Panc1 (cell line): ENCODE data around the gene ALPK3. TPM values are rescaled to one million over a fixed set of nuclear protein-coding genes. Genes with fewer than 3 reads are reported as not detected.

ENCODE experiments used
- ATAC-seq: fragments of 200-7000 bp; cut with Tn5 transposase; 2 replicates; pipeline ENCODE4 v1.9.1; 2020; ENCODE audit warnings: mild to moderate bottlenecking, moderate library complexity
- BruUV-seq: library from RNA; stranded (reverse); fragments of 400-500 nt; replicated peaks from 2 replicates; lab custom pipeline; 2021; lab: Mats Ljungman, UMichigan
- CTCF ChIA-PET: fragments of 300-600 bp; sonication (Branson Sonifier 250); formaldehyde crosslinking; loops from one replicate; lab custom pipeline; 2022; ENCODE audit warnings: antibody characterized with exemption; lab: Charles Lee
- POLR2A ChIA-PET: fragments of 300-600 bp; sonication (Branson Sonifier 250); formaldehyde crosslinking; loops from one replicate; lab custom pipeline; 2022; ENCODE audit warnings: antibody characterized with exemption; lab: Charles Lee
- DNase-seq: peaks from one replicate; pipeline ENCODE4 v3.0.0-alpha.2; 2010; ENCODE audit warnings: low read depth, low spot score
- H3K27ac ChIP-seq: 2 replicates; pipeline ENCODE4 v1.5.1; 2011; ENCODE audit warnings: mild to moderate bottlenecking, low read length, inconsistent platforms
- H3K27me3 ChIP-seq: fragments of 200-500 bp; sonication (Bioruptor generic); 2 replicates; pipeline ENCODE4 v1.6.0; 2014; ENCODE audit warnings: low read length, inconsistent platforms; ENCODE audit not compliant: control insufficient read depth, insufficient read depth
- H3K36me3 ChIP-seq: fragments of 200-500 bp; sonication (Bioruptor generic); 2 replicates; pipeline ENCODE4 v1.5.1; 2014; ENCODE audit warnings: inconsistent platforms, mild to moderate bottlenecking, low read length, moderate library complexity; ENCODE audit not compliant: control insufficient read depth, insufficient read depth
- H3K4me1 ChIP-seq: 2 replicates; pipeline ENCODE4 v1.5.1; 2011; ENCODE audit warnings: inconsistent platforms, mild to moderate bottlenecking, low read length, moderate library complexity; ENCODE audit not compliant: control insufficient read depth, insufficient read depth
- H3K4me3 ChIP-seq, 2 experiments: 2 replicates each; pipeline ENCODE4 v1.5.1; 2011 to 2012; ENCODE audit warnings: low read depth in 2 of 2, low read length in 2 of 2, mild to moderate bottlenecking in 2 of 2, inconsistent platforms in 1 of 2, moderate library complexity in 1 of 2
- H3K9me3 ChIP-seq: fragments of 200-500 bp; sonication (Bioruptor generic); 2 replicates; pipeline ENCODE4 v1.5.1; 2014; ENCODE audit warnings: low read depth, mild to moderate bottlenecking, inconsistent platforms, low read length, moderate library complexity; ENCODE audit not compliant: control insufficient read depth, insufficient read depth
- POLR2AphosphoS5 ChIP-seq: IDR thresholded peaks from 2 replicates; pipeline ENCODE4 v1.6.1; 2012; ENCODE audit warnings: mild to moderate bottlenecking, low read depth, low read length, moderate library complexity
- SIN3A ChIP-seq: IDR thresholded peaks from 2 replicates; pipeline ENCODE4 v1.6.1; 2012; ENCODE audit warnings: low read depth, mild to moderate bottlenecking, low read length, moderate library complexity, borderline replicate concordance; ENCODE audit not compliant: insufficient read depth
- TCF7L2 ChIP-seq: IDR thresholded peaks from 2 replicates; pipeline ENCODE4 v1.6.1; 2011; ENCODE audit warnings: mild to moderate bottlenecking, low read depth, low read length, inconsistent platforms
- in situ Hi-C: cut with HindIII; loops from 2 replicates; pipeline ENCODE4 v1.10.0; 2016; ENCODE audit warnings: low sequenced_read_pairs, low pct_unique_long_range_greater_than_20kb
- intact Hi-C: fragments of 100-400 bp; cut with micrococcal nuclease; formaldehyde crosslinking; loops from one replicate; pipeline ENCODE4 v1.10.0; 2022; ENCODE audit not compliant: unreplicated experiment
- total RNA-seq: library from RNA; stranded (reverse); gene quantifications from one replicate; pipeline ENCODE4 v1.2.1, GENCODE V29; 2021; ENCODE audit not compliant: unreplicated experiment
- TF ChIP-seq, protein P1 (sequence below): fragments of 450-650 bp; IDR thresholded peaks from 2 replicates; pipeline ENCODE4 v1.5.1; 2017; ENCODE audit warnings: mild to moderate bottlenecking
- TF ChIP-seq, protein P2 (sequence below), 2 experiments: IDR thresholded peaks; 2 replicates each; pipeline ENCODE4 v1.6.1; 2011 to 2012; ENCODE audit warnings: low read depth in 2 of 2, control low read depth in 1 of 2, low read length in 1 of 2, mild to moderate bottlenecking in 1 of 2, moderate library complexity in 1 of 2; ENCODE audit not compliant: insufficient read depth in 1 of 2

ALPK3 gene
- total RNA-seq, 1 experiment from 2014 or later = 1.0 TPM

DNA sequence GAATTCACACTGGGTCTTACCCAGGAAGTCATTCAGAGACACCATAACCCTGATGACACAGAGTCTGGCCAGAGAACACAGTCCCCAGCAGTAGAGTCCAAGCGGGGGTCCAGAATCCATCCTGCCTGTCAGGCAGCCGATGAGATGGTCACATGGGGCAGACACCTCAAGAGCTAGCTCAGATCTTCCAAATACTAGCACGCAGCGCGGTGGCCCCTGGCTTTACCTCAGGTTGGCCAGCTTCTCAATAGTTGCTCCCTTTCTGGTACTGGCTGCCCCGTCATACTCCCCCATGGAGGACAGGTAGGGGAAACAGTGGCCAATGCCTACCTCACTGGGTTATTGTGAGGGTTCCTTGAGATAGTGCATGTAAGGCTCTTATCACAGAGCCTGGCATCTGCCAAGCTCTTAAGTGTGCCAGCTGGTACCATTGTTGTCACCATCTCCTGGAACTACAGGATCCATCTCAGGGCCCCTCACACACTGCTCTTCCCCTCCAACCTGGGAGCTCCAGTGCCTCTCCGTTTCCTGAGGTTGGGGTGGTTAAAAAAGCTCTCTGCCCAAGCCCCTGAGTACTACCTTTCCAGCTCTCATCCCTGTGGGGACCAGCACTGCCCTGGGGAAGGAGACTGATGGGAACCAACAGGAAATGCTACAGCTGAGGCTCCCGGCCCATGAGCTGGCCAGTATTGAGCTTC lies 63.8 kb downstream of the ALPK3 start:
- POLR2A ChIA-PET = no interaction called here
- in situ Hi-C loops = no loop called here
- H3K27me3 ChIP-seq = no peaks in the 10 kb centered on the region
- no peak for DNase-seq
- no peak overlapping the region for H3K27ac ChIP-seq
- intact Hi-C loops = no loop called here
- ATAC-seq = no peak
- no peaks in the 10 kb centered on the region for H3K36me3 ChIP-seq
- no peaks in the 10 kb centered on the region for H3K9me3 ChIP-seq
- no TSS peak for BruUV-seq
- no peak overlapping the region for H3K4me3 ChIP-seq
- CTCF ChIA-PET = no interaction called here
- TF ChIP-seq, protein P1, sequence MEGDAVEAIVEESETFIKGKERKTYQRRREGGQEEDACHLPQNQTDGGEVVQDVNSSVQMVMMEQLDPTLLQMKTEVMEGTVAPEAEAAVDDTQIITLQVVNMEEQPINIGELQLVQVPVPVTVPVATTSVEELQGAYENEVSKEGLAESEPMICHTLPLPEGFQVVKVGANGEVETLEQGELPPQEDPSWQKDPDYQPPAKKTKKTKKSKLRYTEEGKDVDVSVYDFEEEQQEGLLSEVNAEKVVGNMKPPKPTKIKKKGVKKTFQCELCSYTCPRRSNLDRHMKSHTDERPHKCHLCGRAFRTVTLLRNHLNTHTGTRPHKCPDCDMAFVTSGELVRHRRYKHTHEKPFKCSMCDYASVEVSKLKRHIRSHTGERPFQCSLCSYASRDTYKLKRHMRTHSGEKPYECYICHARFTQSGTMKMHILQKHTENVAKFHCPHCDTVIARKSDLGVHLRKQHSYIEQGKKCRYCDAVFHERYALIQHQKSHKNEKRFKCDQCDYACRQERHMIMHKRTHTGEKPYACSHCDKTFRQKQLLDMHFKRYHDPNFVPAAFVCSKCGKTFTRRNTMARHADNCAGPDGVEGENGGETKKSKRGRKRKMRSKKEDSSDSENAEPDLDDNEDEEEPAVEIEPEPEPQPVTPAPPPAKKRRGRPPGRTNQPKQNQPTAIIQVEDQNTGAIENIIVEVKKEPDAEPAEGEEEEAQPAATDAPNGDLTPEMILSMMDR = no peak
- TF ChIP-seq TCF7L2 (no peak), POLR2AphosphoS5 (no peak), SIN3A (no peak)
- TF ChIP-seq, protein P2, sequence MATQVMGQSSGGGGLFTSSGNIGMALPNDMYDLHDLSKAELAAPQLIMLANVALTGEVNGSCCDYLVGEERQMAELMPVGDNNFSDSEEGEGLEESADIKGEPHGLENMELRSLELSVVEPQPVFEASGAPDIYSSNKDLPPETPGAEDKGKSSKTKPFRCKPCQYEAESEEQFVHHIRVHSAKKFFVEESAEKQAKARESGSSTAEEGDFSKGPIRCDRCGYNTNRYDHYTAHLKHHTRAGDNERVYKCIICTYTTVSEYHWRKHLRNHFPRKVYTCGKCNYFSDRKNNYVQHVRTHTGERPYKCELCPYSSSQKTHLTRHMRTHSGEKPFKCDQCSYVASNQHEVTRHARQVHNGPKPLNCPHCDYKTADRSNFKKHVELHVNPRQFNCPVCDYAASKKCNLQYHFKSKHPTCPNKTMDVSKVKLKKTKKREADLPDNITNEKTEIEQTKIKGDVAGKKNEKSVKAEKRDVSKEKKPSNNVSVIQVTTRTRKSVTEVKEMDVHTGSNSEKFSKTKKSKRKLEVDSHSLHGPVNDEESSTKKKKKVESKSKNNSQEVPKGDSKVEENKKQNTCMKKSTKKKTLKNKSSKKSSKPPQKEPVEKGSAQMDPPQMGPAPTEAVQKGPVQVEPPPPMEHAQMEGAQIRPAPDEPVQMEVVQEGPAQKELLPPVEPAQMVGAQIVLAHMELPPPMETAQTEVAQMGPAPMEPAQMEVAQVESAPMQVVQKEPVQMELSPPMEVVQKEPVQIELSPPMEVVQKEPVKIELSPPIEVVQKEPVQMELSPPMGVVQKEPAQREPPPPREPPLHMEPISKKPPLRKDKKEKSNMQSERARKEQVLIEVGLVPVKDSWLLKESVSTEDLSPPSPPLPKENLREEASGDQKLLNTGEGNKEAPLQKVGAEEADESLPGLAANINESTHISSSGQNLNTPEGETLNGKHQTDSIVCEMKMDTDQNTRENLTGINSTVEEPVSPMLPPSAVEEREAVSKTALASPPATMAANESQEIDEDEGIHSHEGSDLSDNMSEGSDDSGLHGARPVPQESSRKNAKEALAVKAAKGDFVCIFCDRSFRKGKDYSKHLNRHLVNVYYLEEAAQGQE (IDR thresholded peaks at IDR 0.05; ENCODE audit: insufficient read depth in 1 of 2, low read depth in 2 of 2, low read length in 1 of 2) = no peak
- no peaks in the 10 kb centered on the region for H3K4me1 ChIP-seq

DNA sequence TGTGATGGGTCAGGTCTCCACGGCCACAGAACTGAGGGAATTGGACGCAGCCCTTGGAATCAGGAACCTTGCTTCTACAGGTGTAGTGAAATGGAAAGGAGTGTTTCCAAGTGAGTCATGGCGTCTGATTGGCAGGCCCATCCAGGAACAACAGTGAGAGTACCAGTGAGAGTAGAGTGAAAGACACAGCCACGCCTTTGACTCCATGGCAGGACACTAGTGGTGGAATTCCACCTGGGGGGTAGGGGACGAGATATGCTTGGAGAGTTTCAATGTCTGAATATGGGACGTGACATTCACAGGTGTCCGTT lies 64.3 kb downstream of the ALPK3 start:
- POLR2A ChIA-PET = no interaction called here
- in situ Hi-C loops = no loop called here

More for the DNA sequence above, 64.3 kb downstream of the ALPK3 start:
- Histone ChIP-seq H3K9me3 (no peaks in the 10 kb centered on the region), H3K36me3 (no peaks in the 10 kb centered on the region), H3K27ac (no peak overlapping the region), H3K4me1 (no peaks in the 10 kb centered on the region), H3K4me3 (no peak overlapping the region), H3K27me3 (no peaks in the 10 kb centered on the region)
- no TSS peak for BruUV-seq
- intact Hi-C loops = no loop called here
- TF ChIP-seq, protein P1 = no peak
- TF ChIP-seq SIN3A = no peak
- TF ChIP-seq POLR2AphosphoS5 = no peak
- no peak for TF ChIP-seq TCF7L2
- TF ChIP-seq, protein P2 (IDR thresholded peaks at IDR 0.05; ENCODE audit: insufficient read depth in 1 of 2, low read depth in 2 of 2, low read length in 1 of 2) = no peak
- ATAC-seq (no peak), DNase-seq (no peak)
- CTCF ChIA-PET = no interaction called here
